Measurements from ENCODE around the gene IMMP2L.
"Not testable (repeated sequence)": the region's sequence is repeated elsewhere in the genome, so short reads cannot be mapped to it uniquely, and the experiment has no call there.

IMMP2L gene

DNA sequence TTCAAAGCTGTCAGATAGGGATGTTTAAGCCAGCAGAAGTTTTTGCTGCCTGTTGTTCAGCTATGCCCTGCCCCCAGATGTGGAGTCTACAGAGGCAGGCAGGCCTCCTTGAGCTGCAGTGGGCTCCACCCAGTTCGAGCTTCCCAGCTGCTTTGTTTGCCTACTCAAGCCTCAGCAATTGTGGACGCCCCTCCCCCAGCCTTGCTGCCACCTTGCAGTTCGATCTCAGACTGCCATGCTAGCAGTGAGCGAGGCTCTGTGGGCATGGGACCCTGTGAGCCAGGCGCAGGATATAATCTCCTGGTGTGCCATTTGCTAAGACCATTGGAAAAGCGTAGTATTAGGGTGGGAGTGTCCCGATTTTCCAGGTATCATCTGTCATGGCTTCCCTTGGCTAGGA, 901.7 kb downstream of the IMMP2L start:
- not testable (repeated sequence) for H3K27ac Mint-ChIP-seq, H3K4me3 Mint-ChIP-seq, H3K4me1 Mint-ChIP-seq, ATAC-seq, DNase-seq, H3K27me3 Mint-ChIP-seq
- Mint-ChIP-seq H3K36me3 (ENCODE audit: low read depth) (peaks cover 15% of the 10 kb centered on the region), H3K9me3 (peaks cover 54% of the 10 kb centered on the region)

DNA sequence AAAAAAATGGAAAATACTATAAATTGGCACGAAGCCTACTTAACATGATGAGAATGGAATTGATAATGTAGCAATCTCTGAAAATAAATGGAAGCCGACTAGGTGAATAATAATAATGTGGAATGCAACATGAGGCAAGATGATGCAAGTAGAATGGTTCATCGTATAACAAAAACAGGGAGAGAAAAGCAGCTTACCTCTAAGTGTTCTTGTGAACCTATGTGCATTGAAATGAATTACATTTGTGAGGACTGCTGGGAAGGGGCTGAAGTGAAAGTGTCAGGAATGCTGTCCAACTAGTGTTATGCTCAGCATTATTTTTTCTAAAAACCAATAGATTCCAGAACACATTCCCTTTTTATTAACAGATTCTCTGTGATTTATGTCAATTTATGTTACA, 912.0 kb downstream of the IMMP2L start:
- no peak for ATAC-seq
- H3K4me1 Mint-ChIP-seq: no peaks in the 10 kb centered on the region
- H3K9me3 Mint-ChIP-seq: peaks cover 5% of the 10 kb centered on the region
- no peaks in the 10 kb centered on the region for H3K36me3 Mint-ChIP-seq (ENCODE audit: low read depth)
- H3K27ac Mint-ChIP-seq: no peak overlapping the region
- no peak overlapping the region for H3K4me3 Mint-ChIP-seq
- DNase-seq: no peak
- H3K27me3 Mint-ChIP-seq: no peaks in the 10 kb centered on the region

DNA sequence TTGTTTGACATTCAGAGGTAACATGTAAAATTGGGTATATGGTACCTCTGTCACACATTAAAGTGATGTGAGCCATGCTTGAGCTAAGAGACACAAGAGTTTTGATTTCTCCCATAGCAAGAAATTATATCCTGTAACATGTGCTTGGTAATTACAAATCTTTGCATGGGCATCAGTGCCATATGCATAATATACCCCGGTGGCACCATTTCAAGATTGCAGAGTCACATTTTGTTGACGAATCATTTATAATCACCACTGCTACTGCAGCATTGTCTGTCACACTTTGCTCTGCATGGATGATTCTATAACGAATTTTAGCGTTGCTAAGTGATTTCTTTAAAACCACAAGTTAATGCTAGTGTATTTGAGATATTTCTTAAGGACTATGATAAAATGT, 915.0 kb downstream of the IMMP2L start:
- Mint-ChIP-seq H3K27me3 (no peaks in the 10 kb centered on the region), H3K4me1 (no peaks in the 10 kb centered on the region), H3K27ac (no peak overlapping the region), H3K9me3 (no peaks in the 10 kb centered on the region), H3K4me3 (no peak overlapping the region), H3K36me3 (ENCODE audit: low read depth) (no peaks in the 10 kb centered on the region)
- ATAC-seq: no peak
- DNase-seq: no peak

DNA sequence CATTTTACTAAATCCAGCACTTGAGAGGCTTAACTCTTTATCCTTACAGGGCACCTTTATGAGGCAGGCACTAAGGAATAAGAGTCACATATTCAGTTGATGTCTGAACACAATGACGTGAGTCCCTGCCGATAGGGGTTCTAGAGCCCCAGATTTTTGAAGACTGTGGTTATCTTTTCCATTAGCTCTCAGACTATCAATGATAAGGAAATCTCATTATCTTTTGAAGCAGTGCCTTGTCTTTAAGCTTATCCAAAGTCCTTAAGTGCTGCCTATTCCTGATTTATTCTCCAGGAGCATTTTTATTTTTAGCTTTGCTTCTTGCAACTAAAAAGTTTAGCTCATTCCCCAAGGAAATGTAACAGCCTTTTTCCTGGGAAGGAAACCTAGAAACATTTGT, 915.5 kb downstream of the IMMP2L start:
- Mint-ChIP-seq H3K4me3 (no peak overlapping the region), H3K27ac (no peak overlapping the region), H3K9me3 (no peaks in the 10 kb centered on the region), H3K36me3 (ENCODE audit: low read depth) (no peaks in the 10 kb centered on the region), H3K4me1 (no peaks in the 10 kb centered on the region), H3K27me3 (no peaks in the 10 kb centered on the region)
- DNase-seq (no peak), ATAC-seq (no peak)

DNA sequence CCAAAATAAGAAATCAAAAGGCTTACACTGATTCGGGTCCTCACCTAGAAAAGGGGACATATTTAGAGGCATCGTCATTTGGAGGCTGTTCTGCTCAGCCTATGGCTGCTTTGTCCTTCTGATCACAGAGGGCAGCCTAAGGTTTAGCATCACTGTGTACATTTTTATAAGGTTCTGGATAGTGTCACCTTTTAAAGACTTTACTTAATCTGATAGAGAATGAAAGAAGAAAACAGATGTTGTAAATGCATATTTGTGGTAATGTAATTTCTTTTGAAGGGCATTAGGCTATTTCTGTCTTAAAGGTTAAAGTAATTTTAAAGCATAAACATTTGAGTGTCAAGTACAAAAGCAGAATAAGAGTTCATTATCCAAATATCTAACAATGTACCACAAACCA, 916.7 kb downstream of the IMMP2L start:
- DNase-seq (no peak), ATAC-seq (no peak)
- H3K4me3 Mint-ChIP-seq: no peak overlapping the region
- H3K36me3 Mint-ChIP-seq (ENCODE audit: low read depth): no peaks in the 10 kb centered on the region
- H3K27me3 Mint-ChIP-seq: no peaks in the 10 kb centered on the region
- no peak overlapping the region for H3K27ac Mint-ChIP-seq
- no peaks in the 10 kb centered on the region for H3K4me1 Mint-ChIP-seq
- no peaks in the 10 kb centered on the region for H3K9me3 Mint-ChIP-seq

DNA sequence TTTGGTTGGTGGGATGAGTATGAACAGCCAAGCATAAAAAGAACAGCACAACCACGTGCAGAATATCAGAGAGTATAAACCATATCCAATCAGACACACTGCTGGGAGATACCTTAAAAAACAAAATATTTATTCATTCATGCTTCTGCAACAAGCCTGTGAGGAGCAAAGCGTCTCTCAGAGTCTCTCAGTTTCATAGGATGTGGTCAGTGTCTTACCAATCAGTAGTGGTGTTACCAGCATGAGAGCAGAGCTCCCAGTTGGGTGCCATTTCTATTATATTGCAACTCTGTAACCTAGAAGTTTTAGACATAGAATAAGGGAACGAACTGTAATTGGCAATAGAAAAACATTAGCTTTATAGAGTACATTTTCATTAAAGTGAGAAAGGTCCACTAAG, 917.2 kb downstream of the IMMP2L start:
- DNase-seq (no peak), ATAC-seq (no peak)
- H3K9me3 Mint-ChIP-seq: no peaks in the 10 kb centered on the region
- no peak overlapping the region for H3K27ac Mint-ChIP-seq
- H3K36me3 Mint-ChIP-seq (ENCODE audit: low read depth): no peaks in the 10 kb centered on the region
- no peaks in the 10 kb centered on the region for H3K4me1 Mint-ChIP-seq
- H3K27me3 Mint-ChIP-seq: no peaks in the 10 kb centered on the region
- H3K4me3 Mint-ChIP-seq: no peak overlapping the region

DNA sequence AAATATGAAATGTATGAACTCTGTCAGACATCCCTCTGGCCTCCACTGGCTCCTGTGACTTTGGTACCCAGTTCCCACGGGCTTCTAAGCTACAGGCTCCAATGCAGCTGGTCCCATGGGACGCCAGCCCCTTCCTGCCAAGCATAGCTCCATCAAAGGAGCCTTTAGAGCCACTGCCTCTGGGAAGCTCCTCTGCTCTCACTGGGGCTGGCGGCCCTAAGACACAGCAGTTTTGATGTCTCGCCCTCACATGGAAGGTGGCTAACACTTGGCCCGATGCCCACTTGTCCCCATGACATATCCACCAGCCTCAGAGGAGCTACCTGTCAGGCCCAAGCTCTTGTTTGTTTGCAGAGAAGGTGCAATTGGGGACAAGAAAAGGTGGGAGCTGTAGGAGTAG, 925.0 kb downstream of the IMMP2L start:
- Mint-ChIP-seq H3K36me3 (ENCODE audit: low read depth) (no peaks in the 10 kb centered on the region), H3K27ac (no peak overlapping the region), H3K9me3 (peaks cover 9% of the 10 kb centered on the region), H3K27me3 (no peaks in the 10 kb centered on the region), H3K4me1 (no peaks in the 10 kb centered on the region), H3K4me3 (no peak overlapping the region)
- ATAC-seq (no peak), DNase-seq (no peak)

DNA sequence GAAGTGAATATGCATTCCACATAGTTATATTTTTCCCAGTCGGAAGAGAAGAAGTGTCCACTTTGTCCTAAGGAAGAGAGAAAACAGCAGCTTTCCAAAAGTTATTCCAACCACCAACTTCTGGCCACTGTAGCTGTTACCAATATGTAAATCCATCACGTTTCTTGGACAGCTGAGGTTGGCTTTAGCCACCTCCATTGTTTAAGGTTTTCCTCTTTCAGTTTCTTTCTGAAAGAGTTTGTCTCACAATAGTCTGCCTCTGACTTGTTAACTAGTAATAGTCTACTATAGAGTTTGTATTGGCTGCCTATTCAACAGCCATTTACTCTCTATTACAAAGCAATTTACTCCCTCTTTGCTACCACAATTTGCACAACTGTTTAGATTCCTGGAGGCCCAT, 929.0 kb downstream of the IMMP2L start:
- ATAC-seq (no peak), DNase-seq (no peak)
- Mint-ChIP-seq H3K9me3 (peaks cover 9% of the 10 kb centered on the region), H3K4me1 (no peaks in the 10 kb centered on the region), H3K27ac (no peak overlapping the region), H3K36me3 (ENCODE audit: low read depth) (no peaks in the 10 kb centered on the region), H3K27me3 (no peaks in the 10 kb centered on the region), H3K4me3 (no peak overlapping the region)

DNA sequence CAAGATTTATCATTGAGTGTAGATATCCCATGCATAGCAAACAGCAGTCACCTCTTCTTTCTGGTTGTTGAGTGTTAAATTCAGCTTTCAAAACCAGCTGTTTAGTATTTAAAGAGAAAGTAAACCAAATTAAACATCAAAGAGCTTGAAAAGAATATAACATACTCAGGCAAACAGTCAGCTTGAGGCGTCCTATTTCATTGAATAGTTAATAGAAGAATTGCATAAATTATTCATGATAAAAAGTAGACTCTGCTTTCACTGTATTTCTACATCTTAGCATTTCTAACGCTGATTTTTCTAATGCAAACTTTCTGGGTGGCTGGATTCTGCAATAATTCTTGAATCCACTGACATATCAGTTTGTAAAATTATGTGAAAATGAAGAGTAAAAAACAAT, 935.9 kb downstream of the IMMP2L start:
- no peak overlapping the region for H3K4me3 Mint-ChIP-seq
- H3K36me3 Mint-ChIP-seq (ENCODE audit: low read depth): no peaks in the 10 kb centered on the region
- no peaks in the 10 kb centered on the region for H3K9me3 Mint-ChIP-seq
- no peaks in the 10 kb centered on the region for H3K27me3 Mint-ChIP-seq
- ATAC-seq (no peak), DNase-seq (no peak)
- no peak overlapping the region for H3K27ac Mint-ChIP-seq
- H3K4me1 Mint-ChIP-seq: no peaks in the 10 kb centered on the region

DNA sequence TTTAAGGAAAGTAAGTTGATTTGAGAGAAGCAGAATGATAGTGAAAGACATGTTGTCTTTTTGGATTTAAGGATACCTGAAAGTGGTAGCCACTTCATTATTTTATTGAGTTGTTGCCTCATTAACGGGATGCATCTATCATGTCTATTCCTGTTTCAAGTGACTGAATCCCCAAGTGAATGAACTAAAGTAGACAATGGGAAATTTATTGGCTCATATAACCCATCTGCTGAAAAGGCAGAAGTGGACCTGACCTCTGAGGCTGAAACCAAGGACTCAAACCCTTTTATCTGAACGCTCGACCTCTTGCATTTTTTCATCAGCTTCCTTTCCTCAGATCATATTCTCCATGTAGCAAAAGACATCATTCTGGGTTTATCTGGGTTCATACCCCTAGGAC, 937.0 kb downstream of the IMMP2L start:
- no peaks in the 10 kb centered on the region for H3K36me3 Mint-ChIP-seq (ENCODE audit: low read depth)
- ATAC-seq (no peak), DNase-seq (no peak)
- H3K9me3 Mint-ChIP-seq: no peaks in the 10 kb centered on the region
- no peaks in the 10 kb centered on the region for H3K27me3 Mint-ChIP-seq
- no peak overlapping the region for H3K27ac Mint-ChIP-seq
- no peak overlapping the region for H3K4me3 Mint-ChIP-seq
- H3K4me1 Mint-ChIP-seq: no peaks in the 10 kb centered on the region

DNA sequence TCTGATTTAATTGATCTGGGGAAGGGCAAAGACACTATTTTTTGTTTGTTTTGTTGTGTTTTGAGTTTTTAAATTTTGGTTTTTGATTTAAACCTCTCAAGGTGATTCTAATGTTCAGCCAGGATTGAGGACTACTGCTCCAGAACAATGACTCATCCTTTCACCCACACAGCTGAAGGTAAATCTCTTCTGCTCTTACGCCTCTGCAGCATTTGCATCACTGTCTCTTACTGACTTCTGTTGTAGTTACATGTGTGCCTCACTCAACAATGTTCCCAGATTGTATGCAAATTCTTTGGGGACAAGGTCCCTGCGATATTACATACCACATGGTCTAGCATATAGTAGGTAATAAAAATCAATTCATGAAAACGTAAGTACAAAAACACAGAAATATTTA, 938.9 kb downstream of the IMMP2L start:
- no peak overlapping the region for H3K27ac Mint-ChIP-seq
- H3K9me3 Mint-ChIP-seq: no peaks in the 10 kb centered on the region
- no peak for ATAC-seq
- H3K4me1 Mint-ChIP-seq: no peaks in the 10 kb centered on the region
- no peaks in the 10 kb centered on the region for H3K27me3 Mint-ChIP-seq
- no peak for DNase-seq
- no peak overlapping the region for H3K4me3 Mint-ChIP-seq
- H3K36me3 Mint-ChIP-seq (ENCODE audit: low read depth): no peaks in the 10 kb centered on the region

DNA sequence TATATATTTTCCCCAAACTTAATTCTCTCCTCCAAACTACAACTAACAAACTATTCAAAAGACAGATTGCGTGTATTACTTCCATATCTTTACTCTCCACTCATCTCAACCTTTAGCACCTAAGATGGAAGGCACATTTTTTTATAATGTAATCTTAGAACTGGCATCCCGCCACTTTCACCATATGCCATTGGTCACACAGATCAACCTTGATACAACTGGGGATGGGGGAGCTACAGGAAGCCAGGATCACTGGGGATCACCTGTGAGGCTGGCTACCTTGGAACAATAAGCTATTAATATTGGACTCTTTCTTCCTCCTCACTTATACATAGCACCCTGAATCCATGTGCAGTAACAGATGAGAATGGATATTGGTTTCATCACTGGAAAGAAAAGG, 941.0 kb downstream of the IMMP2L start:
- Mint-ChIP-seq H3K27ac (no peak overlapping the region), H3K36me3 (ENCODE audit: low read depth) (no peaks in the 10 kb centered on the region), H3K27me3 (no peaks in the 10 kb centered on the region)

DNA sequence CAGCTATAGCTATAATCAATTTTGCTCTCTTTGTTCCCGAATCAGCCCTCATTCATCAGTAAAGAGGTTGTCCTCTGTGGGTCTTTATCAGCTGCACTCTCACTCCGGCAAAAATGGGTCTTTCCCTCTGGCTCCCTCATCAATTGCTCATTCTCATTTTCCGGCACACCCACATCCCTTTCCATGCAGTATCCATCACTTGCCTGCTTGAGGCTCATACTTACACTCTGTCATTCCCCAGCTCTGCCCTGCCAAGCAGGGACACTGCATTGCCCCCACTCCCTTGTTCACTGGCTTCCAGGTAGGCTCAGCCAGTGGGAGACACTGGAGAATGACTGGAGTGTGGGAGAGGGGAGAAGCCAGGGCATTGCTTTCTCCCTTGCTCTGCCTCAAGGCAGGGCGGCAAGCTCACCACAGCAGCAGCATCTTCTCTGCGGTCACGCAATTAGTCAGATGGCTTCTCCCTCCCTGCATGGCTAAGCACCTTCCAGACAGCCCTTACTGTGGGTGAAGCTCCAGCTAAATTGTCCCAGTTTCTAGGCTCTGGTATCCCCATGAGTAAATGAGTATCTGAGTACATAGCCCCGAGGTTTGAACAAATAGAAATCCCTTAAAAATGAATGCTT, 942.1 kb downstream of the IMMP2L start:
- H3K9me3 Mint-ChIP-seq: no peaks in the 10 kb centered on the region
- ATAC-seq (no peak), DNase-seq (no peak)
- no peak overlapping the region for H3K4me3 Mint-ChIP-seq
- H3K36me3 Mint-ChIP-seq (ENCODE audit: low read depth): no peaks in the 10 kb centered on the region
- no peaks in the 10 kb centered on the region for H3K27me3 Mint-ChIP-seq
- no peaks in the 10 kb centered on the region for H3K4me1 Mint-ChIP-seq
- no peak overlapping the region for H3K27ac Mint-ChIP-seq

More for the DNA sequence above, 941.0 kb downstream of the IMMP2L start:
- no peak overlapping the region for H3K4me3 Mint-ChIP-seq
- DNase-seq (no peak), ATAC-seq (no peak)
- H3K4me1 Mint-ChIP-seq: no peaks in the 10 kb centered on the region
- H3K9me3 Mint-ChIP-seq: no peaks in the 10 kb centered on the region
